HepG2 (cell line): ENCODE data around the gene CHDH. TPM values are rescaled to one million over a fixed set of nuclear protein-coding genes. Genes with fewer than 3 reads are reported as not detected.
A peak's percentile ranks its signal among the peaks of the same experiment; 100 is the strongest.

Source experiments
- ATAC-seq: fragments of 200-7000 bp; cut with Tn5 transposase; 3 replicates; pipeline ENCODE4 v1.9.1; 2020; ENCODE audit warnings: mild to moderate bottlenecking, moderate library complexity
- BruUV-seq: library from RNA; stranded (reverse); fragments of 400-500 nt; replicated peaks from 2 replicates; lab custom pipeline; 2021; lab: Mats Ljungman, UMichigan
- CTCF ChIA-PET: fragments of 300-600 bp; formaldehyde crosslinking; extraction: SDS; loops from one replicate; lab custom pipeline; 2021; ENCODE audit warnings: low total read pairs, inconsistent platforms, low intra/inter-chr PET ratio; lab: Yijun Ruan, JAX
- POLR2A ChIA-PET: fragments of 350-600 bp; sonication (Branson Sonifier 250); formaldehyde crosslinking; loops from one replicate; lab custom pipeline; 2020; ENCODE audit warnings: antibody characterized with exemption, inconsistent platforms; lab: Yijun Ruan, JAX
- DNase-seq: peaks from one replicate; pipeline ENCODE4 v3.0.0-alpha.2; 2015; ENCODE audit warnings: low spot score
- FAIRE-seq: peaks from 3 replicates; lab custom pipeline; 2011; peaks lifted over from hg19 to GRCh38; lab: Jason Lieb, UNC
- H2AFZ ChIP-seq: one replicate; pipeline ENCODE4 v1.6.1; 2011; ENCODE audit warnings: low read length, inconsistent platforms
- H3K27ac ChIP-seq: fragments of 300-600 bp; 3 replicates; pipeline ENCODE4 v1.8.0; 2011; ENCODE audit warnings: mixed run types, mild to moderate bottlenecking, mixed read lengths, low read length, inconsistent platforms; ENCODE audit not compliant: insufficient read depth; ENCODE audit errors: extremely low read length
- H3K27me3 ChIP-seq, 2 experiments: fragments of 200-600 bp in 1 of 2; 2 replicates in 1 of 2; 3 replicates in 1 of 2; pipeline versions ENCODE4 v1.6.0 to v1.8.0; 2011; ENCODE audit warnings: low read length in 2 of 2, mild to moderate bottlenecking in 2 of 2, moderate library complexity in 2 of 2, inconsistent platforms in 1 of 2; ENCODE audit not compliant: insufficient read depth in 2 of 2, control insufficient read depth in 1 of 2
- H3K36me3 ChIP-seq, 2 experiments: fragments of 200-600 bp in 1 of 2; replicated peaks in 1 of 2; 2 replicates in 1 of 2; 3 replicates in 1 of 2; pipeline versions ENCODE4 v1.5.1 to v1.8.0; 2011; ENCODE audit warnings: low read length in 2 of 2, inconsistent platforms in 1 of 2; ENCODE audit not compliant: insufficient read depth in 2 of 2, control insufficient read depth in 1 of 2
- H3K4me1 ChIP-seq: 2 replicates; pipeline ENCODE4 v1.5.1; 2012; ENCODE audit warnings: low read length, inconsistent platforms; ENCODE audit not compliant: insufficient read depth
- H3K4me2 ChIP-seq: 2 replicates; pipeline ENCODE4 v1.6.0; 2011; ENCODE audit warnings: low read depth, low read length, inconsistent platforms
- H3K4me3 ChIP-seq, 3 experiments: fragments of 200-600 bp in 1 of 3; sonication (generic), shearing (Covaris generic) in 1 of 3; replicated peaks in 1 of 3; 2 replicates each; pipeline ENCODE4 v1.5.1; 2011 to 2016; ENCODE audit warnings: low read length in 3 of 3, inconsistent platforms in 2 of 3, low read depth in 2 of 3, mild to moderate bottlenecking in 2 of 3, control low read depth in 1 of 3, mixed read lengths in 1 of 3; ENCODE audit not compliant: insufficient read depth in 1 of 3
- H3K79me2 ChIP-seq: one replicate; pipeline ENCODE4 v1.6.1; 2011; ENCODE audit warnings: low read length, inconsistent platforms; ENCODE audit not compliant: insufficient read depth
- H3K9ac ChIP-seq: 2 replicates; pipeline ENCODE4 v1.6.0; 2011; ENCODE audit warnings: mild to moderate bottlenecking, low read depth, low read length, inconsistent platforms; ENCODE audit not compliant: insufficient read depth
- H3K9me3 ChIP-seq: 2 replicates; pipeline ENCODE4 v1.5.1; 2012; ENCODE audit warnings: mild to moderate bottlenecking, low read length
- H4K20me1 ChIP-seq: 2 replicates; pipeline ENCODE4 v1.6.0; 2011; ENCODE audit warnings: inconsistent platforms, mild to moderate bottlenecking, low read length, moderate library complexity; ENCODE audit not compliant: insufficient read depth
- CREB3 ChIP-seq: sonication (generic); formaldehyde crosslinking; IDR thresholded peaks from 2 replicates; pipeline ENCODE4 v1.5.0; 2020; ENCODE audit warnings: missing genetic modification reagents
- JUN ChIP-seq: sonication (generic); formaldehyde crosslinking; IDR thresholded peaks from 2 replicates; pipeline ENCODE4 v1.4.0; 2020; ENCODE audit warnings: mild to moderate bottlenecking, missing genetic modification reagents
- NCOA5 ChIP-seq: sonication (generic); formaldehyde crosslinking; IDR thresholded peaks from 2 replicates; pipeline ENCODE4 v1.4.0; 2020; ENCODE audit warnings: missing genetic modification reagents
- RBM22 ChIP-seq: fragments of 200-400 bp; formaldehyde crosslinking; optimal IDR thresholded peaks from 2 replicates; pipeline ENCODE3; 2017; ENCODE audit warnings: mild to moderate bottlenecking, low read length, moderate library complexity
- SMAD1 ChIP-seq: sonication (generic); formaldehyde crosslinking; IDR thresholded peaks from 2 replicates; pipeline ENCODE4 v1.4.0; 2020; ENCODE audit warnings: missing genetic modification reagents, low read depth, mild to moderate bottlenecking, borderline replicate concordance
- SP4 ChIP-seq: sonication (generic); formaldehyde crosslinking; IDR thresholded peaks from 2 replicates; pipeline ENCODE4 v1.8.1; 2023; ENCODE audit warnings: mild to moderate bottlenecking, missing genetic modification reagents
- SRSF9 ChIP-seq: fragments of 200-400 bp; formaldehyde crosslinking; IDR thresholded peaks from 2 replicates; pipeline ENCODE4 v1.6.1; 2018; ENCODE audit warnings: borderline replicate concordance, mild to moderate bottlenecking, low read depth, low read length; ENCODE audit not compliant: insufficient read depth, poor library complexity, severe bottlenecking
- WGBS: methylation state at CpG from one replicate; pipeline ENCODE4 v1.1.6; 2017; ENCODE audit warnings: low lambda C conversion rate; 5-methylcytosine and 5-hydroxymethylcytosine counted together
- in situ Hi-C: cut with HindIII; loops from 2 replicates; pipeline ENCODE4 v1.10.0; 2017; ENCODE audit warnings: low pct_unique_long_range_greater_than_20kb; ENCODE audit not compliant: extremely low pct_ligation_motif_present
- intact Hi-C: fragments of 100-400 bp; cut with micrococcal nuclease; formaldehyde crosslinking; loops from one replicate; pipeline ENCODE4 v1.10.0; 2022; ENCODE audit not compliant: unreplicated experiment
- polyA plus RNA-seq, 8 experiments: library from polyadenylated mRNA; depleted of rRNA in 3 of 8; stranded (reverse) in 7 of 8; unstranded in 1 of 8; fragments of >200 nt; fragmentation: Illumina TruSeq in 4 of 8; extraction: Trizol in 4 of 8; gene quantifications; 2 replicates each; pipeline versions ENCODE4 v1.2.1 to v1.2.3, GENCODE V29; 2011 to 2016; ENCODE audit warnings: low read depth in 4 of 8, missing spikeins in 1 of 8, mixed read lengths in 1 of 8; ENCODE audit not compliant: insufficient read depth in 1 of 8
- total RNA-seq, 5 experiments: library from RNA; depleted of rRNA; stranded (reverse); fragments of >200 nt; fragmentation: Illumina TruSeq; extraction: Trizol; gene quantifications; 2 replicates each; pipeline ENCODE4 v1.2.3, GENCODE V29; 2016; ENCODE audit warnings: low read depth in 1 of 5
- TF ChIP-seq, protein P1 (sequence below): sonication (generic); formaldehyde crosslinking; conservative IDR thresholded peaks from 2 replicates; pipeline ENCODE4 v1.8.1; 2023; ENCODE audit warnings: missing genetic modification reagents
- TF ChIP-seq, protein P2 (sequence below): sonication (generic); formaldehyde crosslinking; IDR thresholded peaks from 2 replicates; pipeline ENCODE4 v1.5.1; 2020; ENCODE audit warnings: mild to moderate bottlenecking, missing genetic modification reagents, moderate library complexity

CHDH gene
- total and polyA plus RNA-seq, 2 of the 13 experiments (the other 11 are each of a cell fraction or from before 2014, with no cell fraction given) = 28.1 to 48.9 TPM

GRCh38 chr3:53834429-53835095 lies 11.7 kb downstream of the CHDH start:
- H3K4me2 ChIP-seq = no peak overlapping the region
- no peak overlapping the region for H3K4me3 ChIP-seq
- FAIRE-seq = no peak
- H3K9ac ChIP-seq = no peak overlapping the region
- no peak overlapping the region for H2AFZ ChIP-seq
- WGBS = 93% methylated on average over 6 of the region's 6 CpGs
- H3K4me1 ChIP-seq = peaks cover 87% of the 10 kb centered on the region
- H3K36me3 ChIP-seq = peaks cover 46 to 75% of the 10 kb centered on the region in 2 experiments
- CTCF ChIA-PET = no interaction called here
- H3K9me3 ChIP-seq = no peaks in the 10 kb centered on the region
- no peak overlapping the region for H3K27ac ChIP-seq
- intact Hi-C loops = no loop called here
- H3K79me2 ChIP-seq = peaks cover 91% of the 10 kb centered on the region
- TF ChIP-seq, protein P1, sequence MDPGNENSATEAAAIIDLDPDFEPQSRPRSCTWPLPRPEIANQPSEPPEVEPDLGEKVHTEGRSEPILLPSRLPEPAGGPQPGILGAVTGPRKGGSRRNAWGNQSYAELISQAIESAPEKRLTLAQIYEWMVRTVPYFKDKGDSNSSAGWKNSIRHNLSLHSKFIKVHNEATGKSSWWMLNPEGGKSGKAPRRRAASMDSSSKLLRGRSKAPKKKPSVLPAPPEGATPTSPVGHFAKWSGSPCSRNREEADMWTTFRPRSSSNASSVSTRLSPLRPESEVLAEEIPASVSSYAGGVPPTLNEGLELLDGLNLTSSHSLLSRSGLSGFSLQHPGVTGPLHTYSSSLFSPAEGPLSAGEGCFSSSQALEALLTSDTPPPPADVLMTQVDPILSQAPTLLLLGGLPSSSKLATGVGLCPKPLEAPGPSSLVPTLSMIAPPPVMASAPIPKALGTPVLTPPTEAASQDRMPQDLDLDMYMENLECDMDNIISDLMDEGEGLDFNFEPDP (CRISPR knock-in tag) = 0 out of 2 replicates have a peak, but pooled peaks have one; percentile 9
- TF ChIP-seq SRSF9 = no peak
- no peak for TF ChIP-seq SP4
- no peak for TF ChIP-seq RBM22
- TF ChIP-seq NCOA5 = no peak
- in situ Hi-C loops = no loop called here
- H3K27me3 ChIP-seq = no peaks in the 10 kb centered on the region
- DNase-seq = no peak
- POLR2A ChIA-PET = interaction anchor here (9.0 kb wide), 1 partner anchor 8 kb away, joined by 71 read pairs; no protein-coding TSS in a partner anchor
- no peak for ATAC-seq
- no TSS peak for BruUV-seq
- peaks cover 52% of the 10 kb centered on the region for H4K20me1 ChIP-seq

DNA sequence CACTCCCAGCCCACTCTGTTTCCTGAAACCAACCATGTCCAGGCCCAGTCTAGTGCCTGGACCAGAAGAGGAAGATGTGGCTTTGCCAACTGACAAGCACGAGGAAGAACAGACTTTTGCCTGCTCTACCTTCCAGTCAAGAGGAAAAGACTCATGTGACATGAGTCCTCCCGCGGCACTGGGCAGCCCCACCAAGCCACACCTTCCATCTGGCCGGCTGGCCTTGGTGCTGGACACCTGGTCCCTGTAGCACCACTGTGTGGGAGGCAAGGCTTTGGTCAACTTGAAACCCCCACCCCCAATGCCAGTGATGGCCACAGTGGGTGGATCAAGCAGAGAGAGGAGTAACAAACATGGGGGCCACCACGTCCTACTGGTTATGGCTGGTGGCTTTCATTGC lies 12.5 kb downstream of the CHDH start:
- CTCF ChIA-PET = no interaction called here
- ATAC-seq (no peak; the same call in 2 of the 3 replicates), FAIRE-seq (no peak)
- no peak for TF ChIP-seq SMAD1 (CRISPR knock-in tag)
- TF ChIP-seq, protein P2, sequence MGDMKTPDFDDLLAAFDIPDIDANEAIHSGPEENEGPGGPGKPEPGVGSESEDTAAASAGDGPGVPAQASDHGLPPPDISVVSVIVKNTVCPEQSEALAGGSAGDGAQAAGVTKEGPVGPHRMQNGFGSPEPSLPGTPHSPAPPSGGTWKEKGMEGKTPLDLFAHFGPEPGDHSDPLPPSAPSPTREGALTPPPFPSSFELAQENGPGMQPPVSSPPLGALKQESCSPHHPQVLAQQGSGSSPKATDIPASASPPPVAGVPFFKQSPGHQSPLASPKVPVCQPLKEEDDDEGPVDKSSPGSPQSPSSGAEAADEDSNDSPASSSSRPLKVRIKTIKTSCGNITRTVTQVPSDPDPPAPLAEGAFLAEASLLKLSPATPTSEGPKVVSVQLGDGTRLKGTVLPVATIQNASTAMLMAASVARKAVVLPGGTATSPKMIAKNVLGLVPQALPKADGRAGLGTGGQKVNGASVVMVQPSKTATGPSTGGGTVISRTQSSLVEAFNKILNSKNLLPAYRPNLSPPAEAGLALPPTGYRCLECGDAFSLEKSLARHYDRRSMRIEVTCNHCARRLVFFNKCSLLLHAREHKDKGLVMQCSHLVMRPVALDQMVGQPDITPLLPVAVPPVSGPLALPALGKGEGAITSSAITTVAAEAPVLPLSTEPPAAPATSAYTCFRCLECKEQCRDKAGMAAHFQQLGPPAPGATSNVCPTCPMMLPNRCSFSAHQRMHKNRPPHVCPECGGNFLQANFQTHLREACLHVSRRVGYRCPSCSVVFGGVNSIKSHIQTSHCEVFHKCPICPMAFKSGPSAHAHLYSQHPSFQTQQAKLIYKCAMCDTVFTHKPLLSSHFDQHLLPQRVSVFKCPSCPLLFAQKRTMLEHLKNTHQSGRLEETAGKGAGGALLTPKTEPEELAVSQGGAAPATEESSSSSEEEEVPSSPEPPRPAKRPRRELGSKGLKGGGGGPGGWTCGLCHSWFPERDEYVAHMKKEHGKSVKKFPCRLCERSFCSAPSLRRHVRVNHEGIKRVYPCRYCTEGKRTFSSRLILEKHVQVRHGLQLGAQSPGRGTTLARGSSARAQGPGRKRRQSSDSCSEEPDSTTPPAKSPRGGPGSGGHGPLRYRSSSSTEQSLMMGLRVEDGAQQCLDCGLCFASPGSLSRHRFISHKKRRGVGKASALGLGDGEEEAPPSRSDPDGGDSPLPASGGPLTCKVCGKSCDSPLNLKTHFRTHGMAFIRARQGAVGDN (CRISPR knock-in tag) = peak; percentile 38; the same call in 1 of the 2 replicates
- TF ChIP-seq CREB3 (CRISPR knock-in tag) = no peak
- no peak for TF ChIP-seq JUN

More for the DNA sequence above, 12.5 kb downstream of the CHDH start:
- 92% methylated on average over 5 of the region's 5 CpGs for WGBS
- no peak overlapping the region for H3K4me2 ChIP-seq
- peaks cover 87% of the 10 kb centered on the region for H3K4me1 ChIP-seq
- H3K27ac ChIP-seq = no peak overlapping the region
- in situ Hi-C loops (no loop called here), intact Hi-C loops (no loop called here)
- no peak overlapping the region for H3K4me3 ChIP-seq
- POLR2A ChIA-PET = interaction anchor here (9.0 kb wide), 1 partner anchor 9 kb away, joined by 71 read pairs; no protein-coding TSS in a partner anchor
- H4K20me1 ChIP-seq = peaks cover 55% of the 10 kb centered on the region
- H2AFZ ChIP-seq = no peak overlapping the region
- H3K9me3 ChIP-seq = no peaks in the 10 kb centered on the region
- no TSS peak for BruUV-seq
- no peak overlapping the region for H3K9ac ChIP-seq
- H3K36me3 ChIP-seq = peaks cover 43 to 74% of the 10 kb centered on the region in 2 experiments
- peaks cover 91% of the 10 kb centered on the region for H3K79me2 ChIP-seq
- H3K27me3 ChIP-seq = no peaks in the 10 kb centered on the region
- DNase-seq = no peak
